Measurements from ENCODE around the gene FYN.
A peak's percentile ranks its signal among the peaks of the same experiment; 100 is the strongest.

FYN gene

DNA sequence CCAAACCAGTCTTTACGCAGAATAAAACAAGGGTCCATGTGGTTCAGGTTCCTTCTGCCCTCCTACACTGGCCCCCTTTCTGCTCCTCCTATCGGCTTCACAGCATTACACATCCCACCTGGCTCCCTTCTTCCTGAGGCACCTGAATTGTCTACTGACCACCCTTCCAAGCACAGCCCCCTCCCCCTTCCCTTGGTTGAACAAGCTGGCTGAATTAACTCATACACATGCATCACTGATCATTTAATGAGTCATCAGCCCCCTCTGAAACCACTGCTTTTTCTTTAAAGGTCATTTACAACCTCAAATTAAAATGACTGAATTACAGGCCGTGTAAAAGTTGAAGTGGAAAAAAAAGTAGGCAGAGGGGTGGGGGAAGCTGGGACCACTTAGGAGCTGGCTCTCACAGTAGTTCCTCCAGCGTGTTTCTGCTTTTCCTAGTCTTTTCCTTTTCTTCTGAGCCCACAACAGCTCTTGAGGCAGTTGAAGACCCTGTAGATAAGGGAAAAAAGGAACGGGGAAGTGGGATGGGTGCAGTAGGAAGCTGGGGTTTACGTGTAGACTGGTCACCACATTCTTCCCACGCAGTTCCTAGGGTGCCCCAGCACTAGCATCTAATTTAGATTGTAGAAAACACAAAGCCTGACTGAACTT lies 67.6 kb downstream of the FYN start:
- Histone ChIP-seq H3K27ac (ENCODE audit: extremely low read depth, low read depth, low read length) (no peak overlapping the region), H3K4me1 (ENCODE audit: control insufficient read depth, insufficient read depth, low read length) (peaks cover 10% of the 10 kb centered on the region; the same call in 1 of the 2 replicates), H3K9me3 (ENCODE audit: control insufficient read depth, insufficient read depth, low read depth, low read length) (no peaks in the 10 kb centered on the region), H3K4me3 (ENCODE audit: low read depth, low read length) (no peak overlapping the region), H3K36me3 (ENCODE audit: control insufficient read depth in 2 of 2, insufficient read depth in 1 of 2, low read length in 2 of 2) (no peaks in the 10 kb centered on the region)
- ChIA-PET CTCF (interaction anchor here (0.6 to 1.2 kb wide), 8 partner anchors 12 to 1124 kb away, joined by 3 to 4 read pairs (median 3); no protein-coding TSS in a partner anchor), POLR2A (interaction anchor here (0.6 to 1.2 kb wide), 4 partner anchors 17 to 1310 kb away, joined by 3 read pairs; partner anchors contain the start of genes FAM229B, FYN and TUBE1)
- peak; percentile 78; the same call in 1 of the 2 replicates for TF ChIP-seq TRIM28 (IDR thresholded peaks at IDR 0.05; ENCODE audit: borderline replicate concordance, low read length)
- TF ChIP-seq SP7 (tag by site-specific recombination; IDR thresholded peaks at IDR 0.05), result peak; percentile 96
- 0 out of 2 replicates have a peak, but pooled peaks have one; percentile 33 for TF ChIP-seq KLF16 (tag by site-specific recombination; IDR thresholded peaks at IDR 0.05)
- peak; percentile 61; the same call in 1 of the 2 replicates for TF ChIP-seq ZNF660 (tag by site-specific recombination; IDR thresholded peaks at IDR 0.05)
- TF ChIP-seq ZNF366 (tag by site-specific recombination; conservative IDR thresholded peaks at IDR 0.05), result peak; percentile 63
- TF ChIP-seq WT1 (tag by site-specific recombination; IDR thresholded peaks at IDR 0.05), result no peak
- TF ChIP-seq ZBTB21 (tag by site-specific recombination; IDR thresholded peaks at IDR 0.05), result no peak
- peak; percentile 62 for TF ChIP-seq ZNF629 (tag by site-specific recombination; IDR thresholded peaks at IDR 0.05)
- TF ChIP-seq ZNF701 (tag by site-specific recombination; IDR thresholded peaks at IDR 0.05), result no peak
- no peak for TF ChIP-seq ZNF76 (tag by site-specific recombination; IDR thresholded peaks at IDR 0.05; ENCODE audit: borderline replicate concordance, low read depth)
- TF ChIP-seq, protein P1, sequence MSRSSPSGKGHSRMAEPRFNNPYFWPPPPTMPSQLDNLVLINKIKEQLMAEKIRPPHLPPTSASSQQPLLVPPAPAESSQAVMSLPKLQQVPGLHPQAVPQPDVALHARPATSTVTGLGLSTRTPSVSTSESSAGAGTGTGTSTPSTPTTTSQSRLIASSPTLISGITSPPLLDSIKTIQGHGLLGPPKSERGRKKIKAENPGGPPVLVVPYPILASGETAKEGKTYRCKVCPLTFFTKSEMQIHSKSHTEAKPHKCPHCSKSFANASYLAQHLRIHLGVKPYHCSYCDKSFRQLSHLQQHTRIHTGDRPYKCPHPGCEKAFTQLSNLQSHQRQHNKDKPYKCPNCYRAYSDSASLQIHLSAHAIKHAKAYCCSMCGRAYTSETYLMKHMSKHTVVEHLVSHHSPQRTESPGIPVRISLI (tag by site-specific recombination; IDR thresholded peaks at IDR 0.05), result peak; percentile 74; the same call in 1 of the 2 replicates
- no peak for TF ChIP-seq KLF17 (tag by site-specific recombination; IDR thresholded peaks at IDR 0.05)
- TF ChIP-seq OSR2 (tag by site-specific recombination; IDR thresholded peaks at IDR 0.05), result peak; percentile 48; the same call in 1 of the 2 replicates
- no peak for TF ChIP-seq ZNF626 (tag by site-specific recombination; IDR thresholded peaks at IDR 0.05)
- peak; percentile 75 for TF ChIP-seq ZEB2 (tag by site-specific recombination; IDR thresholded peaks at IDR 0.05)
- peak; percentile 23; the same call in 1 of the 2 replicates for TF ChIP-seq ZNF394 (tag by site-specific recombination; IDR thresholded peaks at IDR 0.05; ENCODE audit: borderline replicate concordance)
- no peak for TF ChIP-seq ZNF530 (tag by site-specific recombination; IDR thresholded peaks at IDR 0.05; ENCODE audit: low read depth)
- TF ChIP-seq ZSCAN4 (tag by site-specific recombination; IDR thresholded peaks at IDR 0.05), result no peak
- no peak for TF ChIP-seq ZNF776 (tag by site-specific recombination; IDR thresholded peaks at IDR 0.05; ENCODE audit: borderline replicate concordance)
- TF ChIP-seq ZNF837 (tag by site-specific recombination; IDR thresholded peaks at IDR 0.05), result no peak
- TF ChIP-seq, protein P2, sequence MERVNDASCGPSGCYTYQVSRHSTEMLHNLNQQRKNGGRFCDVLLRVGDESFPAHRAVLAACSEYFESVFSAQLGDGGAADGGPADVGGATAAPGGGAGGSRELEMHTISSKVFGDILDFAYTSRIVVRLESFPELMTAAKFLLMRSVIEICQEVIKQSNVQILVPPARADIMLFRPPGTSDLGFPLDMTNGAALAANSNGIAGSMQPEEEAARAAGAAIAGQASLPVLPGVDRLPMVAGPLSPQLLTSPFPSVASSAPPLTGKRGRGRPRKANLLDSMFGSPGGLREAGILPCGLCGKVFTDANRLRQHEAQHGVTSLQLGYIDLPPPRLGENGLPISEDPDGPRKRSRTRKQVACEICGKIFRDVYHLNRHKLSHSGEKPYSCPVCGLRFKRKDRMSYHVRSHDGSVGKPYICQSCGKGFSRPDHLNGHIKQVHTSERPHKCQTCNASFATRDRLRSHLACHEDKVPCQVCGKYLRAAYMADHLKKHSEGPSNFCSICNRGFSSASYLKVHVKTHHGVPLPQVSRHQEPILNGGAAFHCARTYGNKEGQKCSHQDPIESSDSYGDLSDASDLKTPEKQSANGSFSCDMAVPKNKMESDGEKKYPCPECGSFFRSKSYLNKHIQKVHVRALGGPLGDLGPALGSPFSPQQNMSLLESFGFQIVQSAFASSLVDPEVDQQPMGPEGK (tag by site-specific recombination; IDR thresholded peaks at IDR 0.05), result peak; percentile 73
- no peak for TF ChIP-seq ZNF777 (tag by site-specific recombination; IDR thresholded peaks at IDR 0.05; ENCODE audit: borderline replicate concordance)
- peak; percentile 52; the same call in 1 of the 2 replicates for TF ChIP-seq ZFHX2 (tag by site-specific recombination; conservative IDR thresholded peaks at IDR 0.05)
- TF ChIP-seq HIC1 (tag by site-specific recombination; IDR thresholded peaks at IDR 0.05), result peak; percentile 78
- no peak for TF ChIP-seq ZNF184 (tag by site-specific recombination; IDR thresholded peaks at IDR 0.05)
- TF ChIP-seq ZNF114 (tag by site-specific recombination; IDR thresholded peaks at IDR 0.05), result no peak
- 0 out of 2 replicates have a peak, but pooled peaks have one; percentile 33 for TF ChIP-seq ZXDB (tag by site-specific recombination; IDR thresholded peaks at IDR 0.05)
- TF ChIP-seq PRDM6 (tag by site-specific recombination; IDR thresholded peaks at IDR 0.05), result peak; percentile 83
- no peak for TF ChIP-seq ZNF830 (tag by site-specific recombination; IDR thresholded peaks at IDR 0.05; ENCODE audit: low read depth)

Measured in HEK293 (cell line).